Measurements from ENCODE around the gene SLC1A3. TPM values are rescaled to one million over a fixed set of nuclear protein-coding genes. Genes with fewer than 3 reads are reported as not detected.

SLC1A3 gene
- total and polyA plus RNA-seq, 10 of the 15 experiments (the other 5 are each of a cell fraction or from before 2014, with no cell fraction given) = 0.23 to 4.4 (median 3.3) TPM

DNA sequence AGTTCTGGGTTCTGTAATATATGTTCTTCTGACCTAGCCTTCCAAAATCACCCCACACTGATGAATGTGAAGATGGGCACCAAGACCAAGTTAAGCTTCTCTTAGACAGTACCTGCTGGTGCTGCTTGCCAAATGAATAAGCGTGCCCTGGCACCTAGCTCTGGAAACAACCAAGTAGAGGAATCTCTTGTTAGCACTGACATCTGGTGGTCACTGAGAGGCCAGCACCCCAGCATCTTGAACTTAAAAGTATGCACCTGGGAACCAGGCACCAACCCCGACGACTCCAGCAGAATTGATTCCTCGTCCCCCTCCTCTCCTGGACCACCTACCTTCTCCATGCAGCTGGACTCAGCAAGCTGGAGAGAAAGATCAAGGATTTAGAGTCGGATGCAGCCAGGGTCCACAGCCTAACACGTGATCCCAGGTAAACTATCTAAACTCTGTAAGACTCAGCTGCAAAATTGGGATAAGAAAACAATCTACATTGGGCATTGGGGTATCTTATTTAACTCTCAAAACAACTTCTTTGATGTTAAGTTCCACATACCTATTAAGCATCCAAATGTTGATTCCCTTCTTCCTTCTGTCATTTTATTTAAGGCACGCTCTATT, 89.8 kb downstream of the SLC1A3 start:
- Histone ChIP-seq H3K9me3 (replicated peaks; ENCODE audit: control insufficient read depth, insufficient read depth, low read length) (no peaks in the 10 kb centered on the region), H3K4me1 (ENCODE audit: control insufficient read depth, insufficient read depth, low read length) (peaks cover 15% of the 10 kb centered on the region), H3K9ac (ENCODE audit: control insufficient read depth, insufficient read depth, low read length) (no peak overlapping the region), H3K27me3 (replicated peaks in 1 of 2; ENCODE audit: control insufficient read depth in 2 of 2, insufficient read depth in 2 of 2, low read length in 1 of 2) (no peaks in the 10 kb centered on the region), H3K36me3 (ENCODE audit: control insufficient read depth in 2 of 2, insufficient read depth in 2 of 2, low read length in 1 of 2) (peaks cover 0 to 3% of the 10 kb centered on the region in 2 experiments; a peak in 1 of 4 replicates), H4K20me1 (ENCODE audit: control insufficient read depth, insufficient read depth) (no peaks in the 10 kb centered on the region; the same call in 1 of the 2 replicates), H3K79me2 (ENCODE audit: control insufficient read depth, insufficient read depth, low read length) (no peaks in the 10 kb centered on the region), H3K27ac (ENCODE audit: control insufficient read depth, insufficient read depth) (no peak overlapping the region), H3K4me2 (ENCODE audit: control insufficient read depth, insufficient read depth) (no peak overlapping the region), H3K4me3 (no peak overlapping the region), H2AFZ (ENCODE audit: control insufficient read depth, low read depth, low read length) (no peak overlapping the region)
- ChIA-PET CTCF (interaction anchor here (0.8 to 8.5 kb wide), 28 partner anchors 8 to 518 kb away, joined by 3 to 202 read pairs (median 6); no protein-coding TSS in a partner anchor), SMC1A (ENCODE audit: uncharacterized antibody, unreplicated experiment) (interaction anchor here (0.5 to 8.2 kb wide), 14 partner anchors 10 to 281 kb away, joined by 3 to 176 read pairs (median 4); no protein-coding TSS in a partner anchor), RAD21 (ENCODE audit: unreplicated experiment) (interaction anchor here (0.6 to 3.0 kb wide), 15 partner anchors 9 to 494 kb away, joined by 3 to 14 read pairs (median 5); no protein-coding TSS in a partner anchor), POLR2A (interaction anchor here (0.9 to 1.7 kb wide), 3 partner anchors 10 to 24 kb away, joined by 3 to 8 read pairs (median 6); no protein-coding TSS in a partner anchor)
- BruUV-seq (replicated peaks) = no TSS peak
- in situ Hi-C loops (cut with MboI) = loop anchor here (10.0 kb wide), 2 partner anchors 451 to 521 kb away; partner anchors contain the start of gene NADK2
- intact Hi-C loops (cut with micrococcal nuclease; ENCODE audit: unreplicated experiment) = loop anchor here (10.0 kb wide), 1 partner anchor 161 kb away; no protein-coding TSS in a partner anchor
- DNase-seq (ENCODE audit: low read depth, low spot score) (no peak), FAIRE-seq (peak; percentile 93), ATAC-seq (peak; percentile 76)
- 38% methylated on average over 7 of the region's 7 CpGs for WGBS (ENCODE audit: insufficient coverage, insufficient replicate concordance, low lambda C conversion rate, missing lambda C conversion rate)
- TF ChIP-seq RELB (IDR thresholded peaks at IDR 0.05; ENCODE audit: low read depth) (no peak), SMC3 (IDR thresholded peaks at IDR 0.05; ENCODE audit: borderline replicate concordance, low read length) (peak; percentile 49; the same call in 1 of the 2 replicates), STAT3 (IDR thresholded peaks at IDR 0.05; ENCODE audit: low read depth, low read length) (no peak), RFX5 (IDR thresholded peaks at IDR 0.05; ENCODE audit: low read depth, low read length) (no peak), FOS (IDR thresholded peaks at IDR 0.05; ENCODE audit: borderline replicate concordance, extremely low read depth, insufficient read length) (no peak), CHD1 (IDR thresholded peaks at IDR 0.05; ENCODE audit: low read depth, low read length) (no peak), PKNOX1 (IDR thresholded peaks at IDR 0.05) (no peak), HDAC6 (IDR thresholded peaks at IDR 0.05; ENCODE audit: unreplicated experiment) (no peak)
- TF ChIP-seq, protein P1, sequence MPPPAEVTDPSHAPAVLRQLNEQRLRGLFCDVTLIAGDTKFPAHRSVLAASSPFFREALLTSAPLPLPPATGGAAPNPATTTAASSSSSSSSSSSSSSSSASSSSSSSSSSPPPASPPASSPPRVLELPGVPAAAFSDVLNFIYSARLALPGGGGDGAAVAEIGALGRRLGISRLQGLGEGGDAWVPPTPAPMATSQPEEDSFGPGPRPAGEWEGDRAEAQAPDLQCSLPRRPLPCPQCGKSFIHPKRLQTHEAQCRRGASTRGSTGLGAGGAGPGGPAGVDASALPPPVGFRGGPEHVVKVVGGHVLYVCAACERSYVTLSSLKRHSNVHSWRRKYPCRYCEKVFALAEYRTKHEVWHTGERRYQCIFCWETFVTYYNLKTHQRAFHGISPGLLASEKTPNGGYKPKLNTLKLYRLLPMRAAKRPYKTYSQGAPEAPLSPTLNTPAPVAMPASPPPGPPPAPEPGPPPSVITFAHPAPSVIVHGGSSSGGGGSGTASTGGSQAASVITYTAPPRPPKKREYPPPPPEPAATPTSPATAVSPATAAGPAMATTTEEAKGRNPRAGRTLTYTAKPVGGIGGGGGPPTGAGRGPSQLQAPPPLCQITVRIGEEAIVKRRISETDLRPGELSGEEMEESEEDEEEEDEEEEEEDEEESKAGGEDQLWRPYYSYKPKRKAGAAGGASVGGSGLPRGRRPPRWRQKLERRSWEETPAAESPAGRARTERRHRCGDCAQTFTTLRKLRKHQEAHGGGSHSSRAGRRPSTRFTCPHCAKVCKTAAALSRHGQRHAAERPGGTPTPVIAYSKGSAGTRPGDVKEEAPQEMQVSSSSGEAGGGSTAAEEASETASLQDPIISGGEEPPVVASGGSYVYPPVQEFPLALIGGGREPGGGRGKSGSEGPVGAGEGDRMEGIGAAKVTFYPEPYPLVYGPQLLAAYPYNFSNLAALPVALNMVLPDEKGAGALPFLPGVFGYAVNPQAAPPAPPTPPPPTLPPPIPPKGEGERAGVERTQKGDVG (CRISPR knock-in tag; IDR thresholded peaks at IDR 0.05) = no peak
- TF ChIP-seq, protein P2, sequence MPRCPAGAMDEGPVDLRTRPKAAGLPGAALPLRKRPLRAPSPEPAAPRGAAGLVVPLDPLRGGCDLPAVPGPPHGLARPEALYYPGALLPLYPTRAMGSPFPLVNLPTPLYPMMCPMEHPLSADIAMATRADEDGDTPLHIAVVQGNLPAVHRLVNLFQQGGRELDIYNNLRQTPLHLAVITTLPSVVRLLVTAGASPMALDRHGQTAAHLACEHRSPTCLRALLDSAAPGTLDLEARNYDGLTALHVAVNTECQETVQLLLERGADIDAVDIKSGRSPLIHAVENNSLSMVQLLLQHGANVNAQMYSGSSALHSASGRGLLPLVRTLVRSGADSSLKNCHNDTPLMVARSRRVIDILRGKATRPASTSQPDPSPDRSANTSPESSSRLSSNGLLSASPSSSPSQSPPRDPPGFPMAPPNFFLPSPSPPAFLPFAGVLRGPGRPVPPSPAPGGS (IDR thresholded peaks at IDR 0.05; ENCODE audit: borderline replicate concordance, insufficient read depth, low read depth, low read length, poor library complexity, severe bottlenecking) = no peak
